ENCODE measurements around the gene CCDC188. TPM values are rescaled to one million over a fixed set of nuclear protein-coding genes. Genes with fewer than 3 reads are reported as not detected.

Gene CCDC188
- total and polyA plus RNA-seq, 2 of the 8 experiments (the other 6 are each of a cell fraction or from before 2014, with no cell fraction given), result not detected

DNA sequence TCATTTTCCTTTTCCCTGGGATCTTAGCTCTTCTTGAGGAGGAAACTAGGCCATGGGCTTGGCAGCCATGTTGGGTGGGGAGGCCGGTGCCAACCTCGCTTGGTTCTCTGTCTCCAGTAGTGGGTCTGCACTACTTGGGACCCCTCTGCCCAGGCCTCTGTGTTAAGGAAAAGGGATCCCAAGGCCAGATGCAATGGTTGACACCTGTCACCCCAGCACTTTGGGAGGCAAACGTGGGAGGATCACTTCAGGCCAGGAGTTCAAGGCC lies 21.2 kb downstream of the CCDC188 start:
- WGBS, 2 experiments (ENCODE audit: extremely low coverage in 1 of 2, insufficient coverage in 1 of 2, insufficient read length in 1 of 2, insufficient replicate concordance in 2 of 2, low coverage in 1 of 2, low lambda C conversion rate in 2 of 2, missing lambda C conversion rate in 1 of 2), result 88% methylated on average over 3 of the region's 3 CpGs; no CpG with 5 or more reads in 1 of the 2 experiments
- DNase-seq (ENCODE audit: low read depth in 1 of 2, low spot score in 2 of 2), result no peak
- Histone ChIP-seq H2BK12ac (ENCODE audit: low read depth, low read length) (no peak overlapping the region), H3K36me3 (ENCODE audit: control insufficient read depth in 2 of 4, insufficient read depth in 4 of 4, low read length in 3 of 4) (peaks cover 20 to 34% (median 22%) of the 10 kb centered on the region in 4 experiments; a peak in 7 of 8 replicates), H3K23me2 (ENCODE audit: low read depth, low read length) (peaks cover 7% of the 10 kb centered on the region; the same call in 1 of the 2 replicates), H2AFZ (ENCODE audit: low read length) (no peak overlapping the region), H2BK15ac (ENCODE audit: low read length) (no peak overlapping the region), H4K20me1 (replicated peaks in 1 of 2; ENCODE audit: control insufficient read depth in 1 of 2, insufficient read depth in 2 of 2, low read length in 2 of 2) (peaks cover 18 to 31% of the 10 kb centered on the region in 2 experiments), H3K27me3 (replicated peaks in 1 of 4; ENCODE audit: control insufficient read depth in 3 of 4, extremely low read depth in 1 of 4, insufficient read depth in 3 of 4, low read length in 3 of 4) (no peaks in the 10 kb centered on the region; a peak in 2 of 7 replicates), H2AK5ac (ENCODE audit: low read depth, low read length) (no peak overlapping the region), H3K79me1 (ENCODE audit: low read depth, low read length) (no peaks in the 10 kb centered on the region; the same call in 1 of the 2 replicates), H3K56ac (replicated peaks; ENCODE audit: insufficient read length, low read depth, low read length) (no peak overlapping the region), H3K4me3 (ENCODE audit: extremely low read depth in 1 of 4, insufficient read depth in 2 of 4, low read depth in 3 of 4, low read length in 4 of 4) (no peak overlapping the region), H3K14ac (ENCODE audit: insufficient read length) (no peak overlapping the region), H3K4ac (replicated peaks; ENCODE audit: insufficient read length, low read depth, low read length) (no peak overlapping the region), H3K4me2 (ENCODE audit: insufficient read depth in 1 of 2, low read depth in 2 of 2, low read length in 2 of 2) (no peak overlapping the region), H4K91ac (replicated peaks; ENCODE audit: insufficient read length, low read length) (no peak overlapping the region), H4K5ac (ENCODE audit: insufficient read length, low read depth, low read length) (no peak overlapping the region), H3K23ac (ENCODE audit: insufficient read length) (no peak overlapping the region), H3K9ac (replicated peaks in 1 of 4; ENCODE audit: extremely low read depth in 1 of 4, low read depth in 3 of 4, low read length in 3 of 4) (no peak overlapping the region), H3K79me2 (ENCODE audit: control insufficient read depth in 1 of 2, insufficient read depth in 2 of 2, low read length in 2 of 2) (peaks cover 0 to 12% of the 10 kb centered on the region in 2 experiments; a peak in 1 of 4 replicates), H2BK5ac (ENCODE audit: low read depth, low read length) (0 out of 2 replicates have a peak overlapping the region, but pooled peaks have one; percentile 16), H4K8ac (ENCODE audit: extremely low read depth, insufficient read depth, low read length) (0 out of 2 replicates have a peak overlapping the region, but pooled peaks have one; percentile 53), H2BK120ac (replicated peaks; ENCODE audit: low read depth, low read length) (no peak overlapping the region), H2BK20ac (ENCODE audit: low read length) (no peak overlapping the region), H3K4me1 (replicated peaks in 1 of 4; ENCODE audit: control insufficient read depth in 3 of 4, insufficient read depth in 4 of 4, low read length in 3 of 4) (peaks cover 0 to 12% (median 7%) of the 10 kb centered on the region in 4 experiments; a peak in 4 of 7 replicates), H3K18ac (ENCODE audit: extremely low read depth, low read length) (no peak overlapping the region), H3K9me3 (ENCODE audit: insufficient read depth in 2 of 2, low read depth in 1 of 2, low read length in 1 of 2) (no peaks in the 10 kb centered on the region), H3K27ac (ENCODE audit: low read depth, low read length) (no peak overlapping the region)
- ChIA-PET POLR2A (ENCODE audit: partially characterized antibody) (interaction anchor here (0.9 to 8.3 kb wide), 13 partner anchors 8 to 155 kb away, joined by 3 to 223 read pairs (median 8); partner anchors contain the start of genes DGCR8, RANBP1 and TRMT2A), CTCF (ENCODE audit: partially characterized antibody) (interaction anchor here (0.6 to 2.6 kb wide), 8 partner anchors 8 to 166 kb away, joined by 3 to 18 read pairs (median 5); partner anchors contain the start of gene TRMT2A)
- TF ChIP-seq RBBP5 (IDR thresholded peaks at IDR 0.05; ENCODE audit: borderline replicate concordance, low read depth, low read length), result no peak
- no peak for TF ChIP-seq TEAD4 (IDR thresholded peaks at IDR 0.05; ENCODE audit: low read depth, low read length)
- TF ChIP-seq YY1 (IDR thresholded peaks at IDR 0.05; ENCODE audit: low read depth, low read length), result peak; percentile 25; the same call in 1 of the 2 replicates
- TF ChIP-seq SP2 (IDR thresholded peaks at IDR 0.05; ENCODE audit: low read length), result no peak
- no peak for TF ChIP-seq POLR2AphosphoS5 (IDR thresholded peaks at IDR 0.05; ENCODE audit: low read depth, low read length)
- TF ChIP-seq NANOG (IDR thresholded peaks at IDR 0.05; ENCODE audit: insufficient read depth, low read depth, low read length, poor library complexity, severe bottlenecking), result no peak
- TF ChIP-seq CEBPB (IDR thresholded peaks at IDR 0.05; ENCODE audit: low read depth, low read length), result no peak
- FAIRE-seq, result no peak
